ENCODE results near the gene PP2D1.

PP2D1 gene

GRCh38 chr3:20012164-20012563 is at the start of gene PP2D1:
Gene PP2D1 (minus strand): TSS chr3:20012264. CDS start chr3:20012072, 192 bp downstream.
- H3K9me3 ChIP-seq (ENCODE audit: insufficient read depth, low read length): no peaks in the 10 kb centered on the region
- TF ChIP-seq YY1 (IDR thresholded peaks at IDR 0.05; ENCODE audit: insufficient read depth, insufficient read length) (no peak), SUZ12 (IDR thresholded peaks at IDR 0.05; ENCODE audit: extremely low read depth, insufficient read depth, insufficient read length) (no peak), ZNF274 (IDR thresholded peaks at IDR 0.05; ENCODE audit: low read depth, low read length) (no peak)
- no peaks in the 10 kb centered on the region for H3K4me1 ChIP-seq (ENCODE audit: insufficient read depth, insufficient read length)
- H3K36me3 ChIP-seq (ENCODE audit: insufficient read depth, insufficient read length, low read length): no peaks in the 10 kb centered on the region
- no peak within 1 kb of the TSS for H3K9ac ChIP-seq (ENCODE audit: insufficient read length, low read depth)
- H3K27me3 ChIP-seq (ENCODE audit: insufficient read depth, insufficient read length): no peaks in the 10 kb centered on the region
- DNase-seq (ENCODE audit: low read depth, low spot score): no peak
- no peak within 1 kb of the TSS for H3K4me3 ChIP-seq (ENCODE audit: insufficient read length, low read depth)

DNA sequence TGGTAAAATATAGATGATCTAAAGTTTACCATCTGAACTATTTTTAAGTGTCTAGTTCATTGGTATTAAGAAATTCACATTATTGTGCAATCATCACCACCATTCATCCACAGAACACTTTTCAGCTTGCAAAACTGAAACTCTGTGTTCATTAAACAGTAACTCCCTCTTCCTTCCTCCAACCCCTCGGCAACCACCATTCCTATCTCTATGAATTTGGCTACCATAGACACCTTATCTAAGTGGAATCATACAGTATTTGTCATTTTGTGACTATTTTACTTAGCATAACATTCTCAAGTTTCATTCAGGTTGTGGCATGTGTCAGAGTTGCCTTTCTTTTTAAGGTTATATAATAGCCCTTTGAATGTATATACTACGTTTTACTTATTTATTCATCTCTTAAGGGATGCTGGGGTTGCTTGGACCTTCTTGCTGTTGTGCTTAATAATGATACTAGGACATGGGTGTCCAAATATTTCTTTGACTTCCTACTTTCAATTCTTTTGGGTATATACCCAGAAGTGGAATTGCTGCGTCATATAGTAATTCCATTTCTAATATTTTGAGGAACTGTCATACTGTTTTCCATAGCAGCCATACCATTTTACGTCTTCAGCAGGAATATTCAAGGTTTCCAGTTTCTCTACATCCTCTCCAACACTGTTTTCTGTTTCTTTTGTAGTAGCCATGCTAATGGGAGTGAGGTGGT is 49.1 kb upstream of the PP2D1 start:
- Histone ChIP-seq H3K27me3 (ENCODE audit: insufficient read depth, insufficient read length) (peaks cover 5% of the 10 kb centered on the region), H3K4me3 (ENCODE audit: insufficient read length, low read depth) (no peak overlapping the region), H3K9ac (ENCODE audit: insufficient read length, low read depth) (no peak overlapping the region), H3K36me3 (ENCODE audit: insufficient read depth, insufficient read length, low read length) (no peaks in the 10 kb centered on the region), H3K4me1 (ENCODE audit: insufficient read depth, insufficient read length) (no peaks in the 10 kb centered on the region), H3K9me3 (ENCODE audit: insufficient read depth, low read length) (no peaks in the 10 kb centered on the region)
- no peak for DNase-seq (ENCODE audit: low read depth, low spot score)
- no peak for TF ChIP-seq SUZ12 (IDR thresholded peaks at IDR 0.05; ENCODE audit: extremely low read depth, insufficient read depth, insufficient read length)
- TF ChIP-seq YY1 (IDR thresholded peaks at IDR 0.05; ENCODE audit: insufficient read depth, insufficient read length): no peak
- no peak for TF ChIP-seq ZNF274 (IDR thresholded peaks at IDR 0.05; ENCODE audit: low read depth, low read length)

DNA sequence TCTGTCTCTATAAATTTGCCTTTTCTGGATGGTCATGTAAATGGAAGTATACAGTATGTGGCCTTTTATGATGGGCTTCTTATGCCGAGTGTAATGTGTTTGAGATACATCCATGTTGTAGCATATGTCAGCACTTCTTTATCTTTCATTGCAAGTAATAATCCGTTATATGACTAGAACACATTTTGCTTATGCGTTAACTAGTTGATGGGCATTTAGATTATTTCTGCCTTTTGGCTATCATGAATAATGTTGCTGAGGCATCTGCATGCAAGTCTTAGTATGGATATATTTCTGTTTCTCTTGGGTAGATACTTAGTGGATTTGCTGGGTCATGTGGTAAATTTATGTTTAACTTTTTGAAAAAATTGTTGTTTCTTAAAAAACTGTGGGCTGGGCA is 47.9 kb upstream of the PP2D1 start:
- Histone ChIP-seq H3K4me3 (ENCODE audit: insufficient read length, low read depth) (no peak overlapping the region), H3K4me1 (ENCODE audit: insufficient read depth, insufficient read length) (no peaks in the 10 kb centered on the region), H3K27me3 (ENCODE audit: insufficient read depth, insufficient read length) (peaks cover 2% of the 10 kb centered on the region), H3K9me3 (ENCODE audit: insufficient read depth, low read length) (no peaks in the 10 kb centered on the region), H3K9ac (ENCODE audit: insufficient read length, low read depth) (no peak overlapping the region), H3K36me3 (ENCODE audit: insufficient read depth, insufficient read length, low read length) (no peaks in the 10 kb centered on the region)
- DNase-seq (ENCODE audit: low read depth, low spot score): no peak
- TF ChIP-seq ZNF274 (IDR thresholded peaks at IDR 0.05; ENCODE audit: low read depth, low read length) (no peak), YY1 (IDR thresholded peaks at IDR 0.05; ENCODE audit: insufficient read depth, insufficient read length) (no peak), SUZ12 (IDR thresholded peaks at IDR 0.05; ENCODE audit: extremely low read depth, insufficient read depth, insufficient read length) (no peak)

- DNase-seq (ENCODE audit: low read depth, low spot score): no peak
- Histone ChIP-seq H3K9me3 (ENCODE audit: insufficient read depth, low read length) (no peaks in the 10 kb centered on the region), H3K4me3 (ENCODE audit: insufficient read length, low read depth) (no peak overlapping the region), H3K27me3 (ENCODE audit: insufficient read depth, insufficient read length) (no peaks in the 10 kb centered on the region), H3K4me1 (ENCODE audit: insufficient read depth, insufficient read length) (no peaks in the 10 kb centered on the region), H3K9ac (ENCODE audit: insufficient read length, low read depth) (no peak overlapping the region), H3K36me3 (ENCODE audit: insufficient read depth, insufficient read length, low read length) (no peaks in the 10 kb centered on the region)
- no peak for TF ChIP-seq SUZ12 (IDR thresholded peaks at IDR 0.05; ENCODE audit: extremely low read depth, insufficient read depth, insufficient read length)
Measured at GRCh38 chr3:20057612-20058180, 45.6 kb upstream of the PP2D1 start.

DNA sequence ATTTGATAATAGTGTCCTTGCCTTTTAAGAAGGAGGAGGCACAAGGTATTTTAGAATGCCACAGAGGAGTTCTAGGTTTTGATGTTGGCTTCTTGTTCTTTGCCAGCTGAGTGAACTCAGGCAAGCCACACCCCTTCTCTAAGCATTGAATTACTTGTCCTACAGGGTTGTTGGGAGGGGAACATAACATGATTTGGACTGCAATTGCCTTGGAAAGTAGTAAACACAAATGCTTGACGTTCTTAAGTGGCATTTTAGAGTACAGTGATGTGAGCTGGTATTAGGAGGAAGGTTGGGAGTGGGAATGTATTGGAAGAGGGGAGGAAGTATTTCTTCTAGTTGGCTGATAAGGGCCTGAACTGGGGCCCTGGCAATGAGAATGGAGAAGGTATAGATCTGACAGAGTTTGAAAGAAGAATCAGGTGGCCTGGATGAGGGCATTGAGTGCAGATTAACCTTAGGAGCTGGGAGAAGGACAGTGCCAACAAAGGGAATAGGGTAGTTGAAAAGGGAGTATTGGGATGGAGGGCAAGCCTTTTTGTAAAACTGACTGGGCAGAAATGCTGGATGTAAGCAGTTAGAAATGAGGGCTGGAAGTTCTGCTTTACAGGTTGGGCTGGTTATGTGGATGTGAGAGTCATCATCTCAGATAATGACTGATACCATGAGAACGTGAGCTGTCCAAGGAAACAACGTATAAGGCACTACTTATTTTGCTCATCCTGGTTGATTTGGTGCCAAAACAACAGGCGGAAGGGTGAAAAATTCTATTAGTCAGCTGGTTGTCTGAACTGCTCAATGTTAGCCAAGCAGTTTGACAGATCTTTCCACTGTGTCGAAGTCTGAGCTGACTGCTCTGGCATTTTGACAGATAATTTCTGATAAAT is 44.9 kb upstream of the PP2D1 start:
- H3K9ac ChIP-seq (ENCODE audit: insufficient read length, low read depth): no peak overlapping the region
- no peaks in the 10 kb centered on the region for H3K36me3 ChIP-seq (ENCODE audit: insufficient read depth, insufficient read length, low read length)
- H3K27me3 ChIP-seq (ENCODE audit: insufficient read depth, insufficient read length): no peaks in the 10 kb centered on the region
- no peaks in the 10 kb centered on the region for H3K4me1 ChIP-seq (ENCODE audit: insufficient read depth, insufficient read length)
- no peaks in the 10 kb centered on the region for H3K9me3 ChIP-seq (ENCODE audit: insufficient read depth, low read length)
- TF ChIP-seq SUZ12 (IDR thresholded peaks at IDR 0.05; ENCODE audit: extremely low read depth, insufficient read depth, insufficient read length) (no peak), YY1 (IDR thresholded peaks at IDR 0.05; ENCODE audit: insufficient read depth, insufficient read length) (no peak), ZNF274 (IDR thresholded peaks at IDR 0.05; ENCODE audit: low read depth, low read length) (no peak)
- no peak overlapping the region for H3K4me3 ChIP-seq (ENCODE audit: insufficient read length, low read depth)
- no peak for DNase-seq (ENCODE audit: low read depth, low spot score)

DNA sequence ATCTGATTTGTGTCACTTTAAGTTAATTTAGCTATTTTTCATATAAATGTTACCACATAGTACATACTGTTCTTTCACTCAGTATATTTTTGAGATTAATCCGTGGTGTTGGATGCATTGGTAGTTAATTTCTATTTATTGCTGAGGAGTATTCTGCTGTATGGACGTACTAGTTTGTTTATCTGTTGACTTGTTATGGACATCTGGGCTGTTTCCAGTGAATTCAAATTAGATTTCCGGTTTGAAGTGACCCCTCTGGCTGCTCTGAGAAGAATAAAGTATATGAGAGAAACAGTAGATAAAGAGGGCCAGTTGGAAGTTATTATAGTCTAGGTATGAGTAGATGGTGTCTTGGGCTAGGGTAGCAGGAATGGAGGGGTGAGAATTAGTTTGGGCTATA is 43.8 kb upstream of the PP2D1 start:
- no peak overlapping the region for H3K4me3 ChIP-seq (ENCODE audit: insufficient read length, low read depth)
- TF ChIP-seq SUZ12 (IDR thresholded peaks at IDR 0.05; ENCODE audit: extremely low read depth, insufficient read depth, insufficient read length): no peak
- TF ChIP-seq ZNF274 (IDR thresholded peaks at IDR 0.05; ENCODE audit: low read depth, low read length): no peak
- no peak for TF ChIP-seq YY1 (IDR thresholded peaks at IDR 0.05; ENCODE audit: insufficient read depth, insufficient read length)
- H3K9me3 ChIP-seq (ENCODE audit: insufficient read depth, low read length): no peaks in the 10 kb centered on the region
- no peak overlapping the region for H3K9ac ChIP-seq (ENCODE audit: insufficient read length, low read depth)
- H3K27me3 ChIP-seq (ENCODE audit: insufficient read depth, insufficient read length): no peaks in the 10 kb centered on the region
- DNase-seq (ENCODE audit: low read depth, low spot score): no peak
- no peaks in the 10 kb centered on the region for H3K4me1 ChIP-seq (ENCODE audit: insufficient read depth, insufficient read length)
- H3K36me3 ChIP-seq (ENCODE audit: insufficient read depth, insufficient read length, low read length): no peaks in the 10 kb centered on the region

Data from NT2/D1 (cell line).